ENCODE measurements around the gene PPP1R1C. TPM values are rescaled to one million over a fixed set of nuclear protein-coding genes. Genes with fewer than 3 reads are reported as not detected.

PPP1R1C gene
- 1 to 10 TPM in 2 of 4 donors, not detected in 2; 1.1 to 9.2 TPM for total RNA-seq

DNA sequence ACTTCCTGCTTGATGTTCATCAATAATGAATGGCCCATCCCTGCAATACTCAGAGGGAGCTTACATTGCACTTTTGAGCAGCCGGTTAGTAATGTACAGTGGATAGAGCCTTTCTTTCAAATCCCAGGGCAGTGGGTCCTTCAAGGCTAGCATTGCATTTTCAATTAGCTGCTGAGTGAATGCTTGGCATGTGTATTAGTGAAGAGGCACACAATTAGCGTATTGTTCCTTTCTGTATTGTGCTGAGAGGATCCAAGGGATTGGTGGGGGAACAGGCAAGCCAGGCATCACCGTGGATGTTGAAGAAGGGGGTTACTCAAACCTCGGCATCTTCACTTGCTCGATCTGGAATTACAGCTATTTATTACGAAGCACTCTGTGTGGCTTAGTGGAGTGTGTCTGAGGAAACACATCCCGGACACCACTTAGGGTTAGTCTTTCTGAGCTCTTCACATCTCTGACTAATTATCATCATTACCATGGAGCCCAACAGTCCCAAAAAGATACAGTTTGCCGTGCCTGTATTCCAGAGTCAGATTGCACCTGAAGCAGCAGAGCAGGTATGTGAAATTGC, at the start of gene PPP1R1C:
Gene PPP1R1C (plus strand): TSS at position 222 of the 574 bp plus-strand sequence. CDS start 258 bp downstream, at position 480.
- Histone ChIP-seq H3K9me3 (no peaks in the 10 kb centered on the region), H3K4me3 (no peak within 1 kb of the TSS), H3K4me1 (peaks cover 0 to 9% (median 0%) of the 10 kb centered on the region in 3 donors), H3K27ac (no peak within 1 kb of the TSS), H3K36me3 (no peaks in the 10 kb centered on the region), H3K27me3 (no peaks in the 10 kb centered on the region)
- WGBS, 2 donors = 94 to 95% methylated on average over 8 of the region's 8 CpGs
- TF ChIP-seq POLR2A (IDR thresholded peaks at IDR 0.05) = no peak
- no peak for TF ChIP-seq CTCF (IDR thresholded peaks at IDR 0.05)
- intact Hi-C loops (cut with DNase I) = no loop called here
- DNase-seq = no peak

DNA sequence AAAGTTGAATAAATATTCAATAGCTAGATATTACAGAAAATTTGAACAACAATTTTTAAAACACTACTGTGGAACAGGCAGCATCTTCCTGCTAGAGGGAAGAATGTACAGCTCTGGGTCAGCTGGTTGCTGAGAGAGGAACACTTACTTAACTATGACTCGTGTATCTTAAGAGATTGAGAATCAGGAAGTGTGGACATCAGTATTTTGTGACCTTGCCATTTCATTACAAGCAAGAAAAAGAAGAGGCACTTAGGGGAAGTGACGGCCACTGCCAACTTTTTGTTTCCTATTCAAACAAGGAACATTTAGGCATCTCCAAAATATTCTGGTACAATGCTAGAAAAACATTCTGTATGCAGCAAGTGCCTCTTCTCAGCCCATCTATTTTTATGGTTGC, 48.2 kb upstream of the PPP1R1C start:
- Histone ChIP-seq H3K4me3 (no peak overlapping the region), H3K27me3 (no peaks in the 10 kb centered on the region), H3K36me3 (no peaks in the 10 kb centered on the region), H3K4me1 (no peaks in the 10 kb centered on the region), H3K27ac (no peak overlapping the region), H3K9me3 (no peaks in the 10 kb centered on the region)
- no peak for TF ChIP-seq POLR2A (IDR thresholded peaks at IDR 0.05)
- no peak for TF ChIP-seq CTCF (IDR thresholded peaks at IDR 0.05)
- whole genome bisulfite sequencing, 2 donors = 27 to 34% methylated on average over 2 of the region's 2 CpGs
- DNase-seq = no peak
- intact Hi-C loops (cut with DNase I) = no loop called here

DNA sequence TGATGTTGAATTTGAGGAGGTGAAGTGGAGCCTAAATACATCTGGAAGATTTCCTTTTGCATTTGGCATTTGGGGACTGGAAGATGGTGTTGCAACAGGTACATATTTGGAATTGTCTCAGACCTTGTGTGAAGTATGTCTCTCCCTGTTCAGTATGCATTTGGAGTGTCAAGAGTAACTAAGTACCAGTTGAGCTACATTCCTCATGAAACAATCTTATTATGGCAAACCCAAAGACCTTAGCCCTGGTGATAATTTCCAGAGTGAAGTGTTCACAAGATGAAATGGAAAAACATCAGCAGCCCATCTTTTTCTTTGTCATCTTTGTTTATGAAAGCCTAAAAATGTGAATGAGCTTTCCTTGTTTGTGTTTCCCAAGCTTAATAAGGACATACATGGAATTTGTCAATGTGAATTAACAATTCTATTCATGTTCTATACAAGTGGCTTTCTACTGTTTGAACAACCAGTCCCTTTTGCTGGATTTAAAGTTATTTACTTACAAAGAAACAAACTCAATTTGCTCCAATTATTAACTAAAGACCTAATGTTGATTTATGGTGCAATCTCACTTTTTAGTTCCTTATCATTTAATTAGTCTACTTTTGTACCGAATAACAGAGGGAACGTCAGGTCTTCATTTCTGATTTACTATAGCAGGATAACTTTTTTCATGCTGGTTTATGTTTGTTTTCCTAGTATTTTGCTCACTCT, 42.1 kb upstream of the PPP1R1C start:
- no peak overlapping the region for H3K27ac ChIP-seq
- intact Hi-C loops (cut with DNase I) = no loop called here
- 92 to 97% methylated on average over 2 of the region's 2 CpGs for WGBS, 2 donors
- no peaks in the 10 kb centered on the region for H3K9me3 ChIP-seq
- no peaks in the 10 kb centered on the region for H3K4me1 ChIP-seq
- DNase-seq = no peak
- no peaks in the 10 kb centered on the region for H3K27me3 ChIP-seq
- TF ChIP-seq CTCF (IDR thresholded peaks at IDR 0.05) (no peak), POLR2A (IDR thresholded peaks at IDR 0.05) (no peak)
- H3K4me3 ChIP-seq = no peak overlapping the region
- H3K36me3 ChIP-seq = no peaks in the 10 kb centered on the region

- TF ChIP-seq POLR2A (IDR thresholded peaks at IDR 0.05) (no peak), CTCF (IDR thresholded peaks at IDR 0.05) (no peak)
- DNase-seq = no peak
- Histone ChIP-seq H3K4me3 (no peak overlapping the region), H3K4me1 (no peaks in the 10 kb centered on the region), H3K27ac (no peak overlapping the region), H3K36me3 (no peaks in the 10 kb centered on the region), H3K9me3 (no peaks in the 10 kb centered on the region), H3K27me3 (no peaks in the 10 kb centered on the region)
- intact Hi-C loops (cut with DNase I) = no loop called here
- WGBS, 2 donors = 74 to 88% methylated on average over 5 of the region's 5 CpGs
Measured at GRCh38 chr2:181944164-181944913, 41.3 kb upstream of the PPP1R1C start.

- no peaks in the 10 kb centered on the region for H3K4me1 ChIP-seq
- H3K4me3 ChIP-seq = no peak overlapping the region
- TF ChIP-seq POLR2A (IDR thresholded peaks at IDR 0.05) (no peak), CTCF (IDR thresholded peaks at IDR 0.05) (no peak)
- H3K27ac ChIP-seq = no peak overlapping the region
- WGBS, 2 donors = 91 to 95% methylated on average over 8 of the region's 8 CpGs
- no peaks in the 10 kb centered on the region for H3K27me3 ChIP-seq
- no peak for DNase-seq
- no peaks in the 10 kb centered on the region for H3K36me3 ChIP-seq
- intact Hi-C loops (cut with DNase I) = no loop called here
- H3K9me3 ChIP-seq = no peaks in the 10 kb centered on the region
Measured at GRCh38 chr2:181944914-181945291, 40.8 kb upstream of the PPP1R1C start.
